Ishikawa (cell line): Measurements from ENCODE around the gene EPB41L4B.

ENCODE experiments used
- CEBPB ChIP-seq: IDR thresholded peaks from 2 replicates; pipeline ENCODE4 v1.6.1; 2012
- CREB1 ChIP-seq: IDR thresholded peaks from 2 replicates; pipeline ENCODE4 v1.6.1; 2012; ENCODE audit warnings: low read depth
- EGR1 ChIP-seq: IDR thresholded peaks from 2 replicates; pipeline ENCODE4 v1.6.1; 2012
- TAF1 ChIP-seq: IDR thresholded peaks from 2 replicates; pipeline ENCODE4 v1.6.1; 2012; ENCODE audit warnings: low read depth, mild to moderate bottlenecking
- YY1 ChIP-seq: IDR thresholded peaks from 2 replicates; pipeline ENCODE4 v1.6.1; 2012; ENCODE audit warnings: low read depth
- TF ChIP-seq, protein P1 (sequence below): IDR thresholded peaks from 2 replicates; pipeline ENCODE4 v1.6.1; 2012; ENCODE audit warnings: low read depth, mild to moderate bottlenecking

DNA sequence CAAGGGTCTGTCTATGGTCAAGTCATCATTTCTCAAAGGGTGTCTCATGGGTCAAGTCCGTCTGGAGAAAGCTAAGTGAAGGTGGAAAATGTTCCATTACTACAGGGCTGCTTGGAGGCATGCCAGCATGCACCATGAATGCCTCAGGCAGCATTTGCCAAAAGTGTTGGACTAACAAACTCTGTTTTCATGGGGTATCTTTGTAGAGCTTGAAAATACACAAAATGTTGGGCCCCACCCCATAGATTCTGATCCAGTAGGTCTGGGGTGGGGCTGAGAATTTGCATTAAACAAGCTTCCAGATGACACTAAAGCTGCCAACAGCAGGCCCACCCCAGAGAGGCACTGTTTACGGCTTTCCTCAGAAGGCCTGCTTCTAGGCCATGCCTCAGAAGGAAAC, 78.8 kb downstream of the EPB41L4B start:
- TF ChIP-seq, protein P1, sequence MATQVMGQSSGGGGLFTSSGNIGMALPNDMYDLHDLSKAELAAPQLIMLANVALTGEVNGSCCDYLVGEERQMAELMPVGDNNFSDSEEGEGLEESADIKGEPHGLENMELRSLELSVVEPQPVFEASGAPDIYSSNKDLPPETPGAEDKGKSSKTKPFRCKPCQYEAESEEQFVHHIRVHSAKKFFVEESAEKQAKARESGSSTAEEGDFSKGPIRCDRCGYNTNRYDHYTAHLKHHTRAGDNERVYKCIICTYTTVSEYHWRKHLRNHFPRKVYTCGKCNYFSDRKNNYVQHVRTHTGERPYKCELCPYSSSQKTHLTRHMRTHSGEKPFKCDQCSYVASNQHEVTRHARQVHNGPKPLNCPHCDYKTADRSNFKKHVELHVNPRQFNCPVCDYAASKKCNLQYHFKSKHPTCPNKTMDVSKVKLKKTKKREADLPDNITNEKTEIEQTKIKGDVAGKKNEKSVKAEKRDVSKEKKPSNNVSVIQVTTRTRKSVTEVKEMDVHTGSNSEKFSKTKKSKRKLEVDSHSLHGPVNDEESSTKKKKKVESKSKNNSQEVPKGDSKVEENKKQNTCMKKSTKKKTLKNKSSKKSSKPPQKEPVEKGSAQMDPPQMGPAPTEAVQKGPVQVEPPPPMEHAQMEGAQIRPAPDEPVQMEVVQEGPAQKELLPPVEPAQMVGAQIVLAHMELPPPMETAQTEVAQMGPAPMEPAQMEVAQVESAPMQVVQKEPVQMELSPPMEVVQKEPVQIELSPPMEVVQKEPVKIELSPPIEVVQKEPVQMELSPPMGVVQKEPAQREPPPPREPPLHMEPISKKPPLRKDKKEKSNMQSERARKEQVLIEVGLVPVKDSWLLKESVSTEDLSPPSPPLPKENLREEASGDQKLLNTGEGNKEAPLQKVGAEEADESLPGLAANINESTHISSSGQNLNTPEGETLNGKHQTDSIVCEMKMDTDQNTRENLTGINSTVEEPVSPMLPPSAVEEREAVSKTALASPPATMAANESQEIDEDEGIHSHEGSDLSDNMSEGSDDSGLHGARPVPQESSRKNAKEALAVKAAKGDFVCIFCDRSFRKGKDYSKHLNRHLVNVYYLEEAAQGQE, result no peak
- TF ChIP-seq EGR1 (no peak), TAF1 (no peak), YY1 (no peak), CREB1 (no peak), CEBPB (no peak)
